ENCODE data around the gene CANT1. TPM values are rescaled to one million over a fixed set of nuclear protein-coding genes. Genes with fewer than 3 reads are reported as not detected.

Gene CANT1
- total and polyA plus RNA-seq, 2 of the 13 experiments (the other 11 are each of a cell fraction or from before 2014, with no cell fraction given) = 34.1 to 42.1 TPM

DNA sequence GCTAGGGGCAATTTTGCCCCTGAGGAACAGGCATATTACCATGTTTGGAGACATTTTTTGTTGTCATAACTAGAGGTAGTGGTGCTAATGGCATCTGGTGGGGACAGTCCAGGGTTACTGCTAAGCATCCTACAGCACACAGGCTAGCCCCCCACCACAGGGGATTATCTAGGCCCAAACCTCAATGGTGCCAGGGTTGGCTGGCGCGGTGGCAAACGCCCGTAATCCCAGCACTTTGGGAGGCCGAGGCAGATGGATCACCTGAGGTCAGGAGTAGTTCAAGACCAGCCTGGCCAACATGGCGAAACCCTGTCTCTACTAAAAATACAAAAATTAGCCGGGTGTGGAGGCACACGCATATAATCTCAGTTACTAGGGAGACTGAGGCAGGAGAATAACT is 29.6 kb upstream of the CANT1 start:
- H3K4me2 ChIP-seq (ENCODE audit: low read depth, low read length) = no peak overlapping the region
- 69% methylated on average over 8 of the region's 8 CpGs for WGBS (ENCODE audit: low lambda C conversion rate)
- H3K9ac ChIP-seq (ENCODE audit: insufficient read depth, low read depth, low read length) = no peak overlapping the region
- no peak overlapping the region for H3K27ac ChIP-seq (ENCODE audit: extremely low read length, insufficient read depth, low read length)
- no peaks in the 10 kb centered on the region for H3K79me2 ChIP-seq (ENCODE audit: insufficient read depth, low read length)
- in situ Hi-C loops (cut with HindIII; ENCODE audit: extremely low pct_ligation_motif_present, low pct_unique_long_range_greater_than_20kb) = no loop called here
- H3K4me3 ChIP-seq (replicated peaks in 1 of 3; ENCODE audit: insufficient read depth in 1 of 3, low read depth in 2 of 3, low read length in 3 of 3) = no peak overlapping the region
- peaks cover 7 to 39% of the 10 kb centered on the region in 2 experiments; a peak in 3 of 5 replicates for H3K27me3 ChIP-seq (ENCODE audit: control insufficient read depth in 1 of 2, insufficient read depth in 2 of 2, low read length in 2 of 2)
- POLR2A ChIA-PET = interaction anchor here (8.8 kb wide), 1 partner anchor 12 kb away, joined by 127 read pairs; no protein-coding TSS in a partner anchor
- H2AFZ ChIP-seq (ENCODE audit: low read length) = no peak overlapping the region
- no TSS peak for BruUV-seq (replicated peaks)
- H4K20me1 ChIP-seq (ENCODE audit: insufficient read depth, low read length) = no peaks in the 10 kb centered on the region
- no peaks in the 10 kb centered on the region for H3K9me3 ChIP-seq (ENCODE audit: low read length)
- no peak for DNase-seq (ENCODE audit: low spot score)
- peaks cover 16% of the 10 kb centered on the region for H3K4me1 ChIP-seq (ENCODE audit: insufficient read depth, low read length)
- ATAC-seq = no peak
- no peak for FAIRE-seq
- no peaks in the 10 kb centered on the region for H3K36me3 ChIP-seq (replicated peaks in 1 of 2; ENCODE audit: control insufficient read depth in 1 of 2, insufficient read depth in 2 of 2, low read length in 2 of 2)
- intact Hi-C loops (cut with micrococcal nuclease; ENCODE audit: unreplicated experiment) = no loop called here
- TF ChIP-seq ZNF564 (CRISPR knock-in tag; IDR thresholded peaks at IDR 0.05) = no peak
- no peak for TF ChIP-seq KLF9 (CRISPR knock-in tag; IDR thresholded peaks at IDR 0.05; ENCODE audit: low read depth)
- TF ChIP-seq, protein P1, sequence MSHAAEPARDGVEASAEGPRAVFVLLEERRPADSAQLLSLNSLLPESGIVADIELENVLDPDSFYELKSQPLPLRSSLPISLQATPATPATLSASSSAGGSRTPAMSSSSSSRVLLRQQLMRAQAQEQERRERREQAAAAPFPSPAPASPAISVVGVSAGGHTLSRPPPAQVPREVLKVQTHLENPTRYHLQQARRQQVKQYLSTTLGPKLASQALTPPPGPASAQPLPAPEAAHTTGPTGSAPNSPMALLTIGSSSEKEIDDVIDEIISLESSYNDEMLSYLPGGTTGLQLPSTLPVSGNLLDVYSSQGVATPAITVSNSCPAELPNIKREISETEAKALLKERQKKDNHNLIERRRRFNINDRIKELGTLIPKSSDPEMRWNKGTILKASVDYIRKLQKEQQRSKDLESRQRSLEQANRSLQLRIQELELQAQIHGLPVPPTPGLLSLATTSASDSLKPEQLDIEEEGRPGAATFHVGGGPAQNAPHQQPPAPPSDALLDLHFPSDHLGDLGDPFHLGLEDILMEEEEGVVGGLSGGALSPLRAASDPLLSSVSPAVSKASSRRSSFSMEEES (CRISPR knock-in tag; IDR thresholded peaks at IDR 0.05) = no peak
- TF ChIP-seq ZFP90 (CRISPR knock-in tag; IDR thresholded peaks at IDR 0.05; ENCODE audit: borderline replicate concordance) = no peak
- no peak for TF ChIP-seq KAT2B (IDR thresholded peaks at IDR 0.05; ENCODE audit: borderline replicate concordance, low read depth, low read length)
- no peak for TF ChIP-seq ZNF382 (CRISPR knock-in tag; IDR thresholded peaks at IDR 0.05; ENCODE audit: borderline replicate concordance)
- TF ChIP-seq CREB1 (IDR thresholded peaks at IDR 0.05) = no peak
- TF ChIP-seq CREB1 (CRISPR knock-in tag; IDR thresholded peaks at IDR 0.05) = no peak
- no peak for TF ChIP-seq SP4 (CRISPR knock-in tag; IDR thresholded peaks at IDR 0.05)
- CTCF ChIA-PET (ENCODE audit: low intra/inter-chr PET ratio, low total read pairs) = interaction anchor here (2.0 kb wide), 1 partner anchor 20 kb away, joined by 6 read pairs; no protein-coding TSS in a partner anchor
